Inflammatory macrophage treated with lipopolysaccharide for 1 hour (primary cell): ENCODE results near the gene MAGIX.

Source experiments
- DNase-seq, 2 donors: peaks; one replicate each; pipeline ENCODE4 v3.0.0-alpha.2; 2020 to 2022

MAGIX gene

DNA sequence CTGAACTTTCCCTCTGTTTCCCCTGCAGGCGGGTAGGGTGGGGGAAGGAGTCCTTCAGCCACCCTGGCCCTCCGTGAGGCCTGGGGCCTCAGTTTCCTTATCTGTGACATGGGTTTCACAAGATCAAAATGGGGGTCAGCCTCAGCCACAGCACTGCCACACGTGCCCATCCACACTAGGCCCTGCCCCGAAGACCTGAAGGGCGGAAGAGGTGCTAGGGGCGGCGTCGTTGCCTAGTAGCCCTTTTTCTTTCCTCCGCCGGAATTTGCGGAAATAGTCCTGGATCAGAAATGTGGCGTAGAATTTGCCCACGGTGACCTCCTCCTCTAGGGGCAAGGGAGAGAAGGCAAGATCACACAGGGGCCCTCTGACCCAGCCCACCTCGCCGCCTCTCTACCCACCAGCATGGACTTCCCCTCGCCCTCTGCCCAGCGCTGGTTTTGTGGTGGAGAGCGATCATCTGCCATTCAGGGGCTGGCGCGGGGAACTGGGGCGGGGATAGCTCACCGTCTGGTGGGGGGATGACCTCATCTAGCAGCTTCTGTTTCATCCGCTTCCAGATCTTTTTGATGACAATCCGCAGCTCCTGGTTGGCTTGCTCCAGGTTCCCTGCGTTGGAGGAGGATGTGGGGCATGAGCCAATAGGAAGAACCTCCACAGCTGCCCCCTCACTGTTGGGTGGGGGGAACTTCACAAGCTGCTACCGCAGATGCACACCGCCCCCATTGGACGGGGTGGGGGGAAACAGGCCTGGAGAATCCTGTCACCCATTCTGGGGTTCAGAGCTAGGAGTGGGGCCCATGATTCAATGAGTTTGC lies 47.1 kb downstream of the MAGIX start:
- DNase-seq: peak in 1 of 2 donors; percentile 61

GRCh38 chrX:49210406-49210805 lies 47.8 kb downstream of the MAGIX start:
- DNase-seq: no peak

DNA sequence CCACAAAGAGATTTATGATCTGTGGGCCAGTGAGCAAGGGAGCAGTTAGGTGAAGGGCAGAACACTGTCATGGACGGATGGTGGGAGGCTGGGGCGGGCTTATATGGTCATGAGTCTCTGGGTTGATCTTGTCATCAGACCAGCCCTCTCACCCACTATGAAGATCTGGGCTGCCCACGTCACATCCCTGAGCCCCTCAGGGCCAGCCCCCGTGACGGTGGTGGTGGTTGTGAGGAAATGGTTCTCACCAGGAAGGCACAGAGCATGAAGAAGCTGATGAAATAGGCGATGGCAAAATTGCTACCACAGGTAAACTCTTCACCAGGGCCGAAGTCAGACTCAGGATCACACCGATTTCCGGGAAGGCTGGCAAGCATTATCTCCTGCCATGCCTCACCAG lies 48.5 kb downstream of the MAGIX start:
- DNase-seq: no peak

DNA sequence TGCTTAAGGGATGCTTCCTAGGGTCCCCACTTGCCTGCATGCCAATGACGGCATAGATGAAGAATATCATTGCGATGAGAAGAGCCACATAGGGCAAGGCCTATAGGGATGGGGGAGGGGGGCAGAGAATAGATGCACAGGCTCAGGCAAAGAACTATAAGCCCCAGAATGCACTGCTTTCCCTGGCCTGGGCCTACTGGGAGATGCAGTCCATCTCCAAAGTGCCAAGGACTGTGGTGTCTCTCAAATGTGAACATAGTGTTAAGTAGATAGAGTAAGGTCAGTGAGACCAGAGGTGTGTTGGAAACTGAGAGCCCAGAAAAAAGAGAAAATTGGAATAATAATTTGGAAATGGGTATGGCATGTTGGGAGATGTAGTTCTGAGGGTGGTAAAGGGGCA lies 49.7 kb downstream of the MAGIX start:
- no peak for DNase-seq

GRCh38 chrX:49212861-49213260 lies 50.3 kb downstream of the MAGIX start:
- no peak for DNase-seq

DNA sequence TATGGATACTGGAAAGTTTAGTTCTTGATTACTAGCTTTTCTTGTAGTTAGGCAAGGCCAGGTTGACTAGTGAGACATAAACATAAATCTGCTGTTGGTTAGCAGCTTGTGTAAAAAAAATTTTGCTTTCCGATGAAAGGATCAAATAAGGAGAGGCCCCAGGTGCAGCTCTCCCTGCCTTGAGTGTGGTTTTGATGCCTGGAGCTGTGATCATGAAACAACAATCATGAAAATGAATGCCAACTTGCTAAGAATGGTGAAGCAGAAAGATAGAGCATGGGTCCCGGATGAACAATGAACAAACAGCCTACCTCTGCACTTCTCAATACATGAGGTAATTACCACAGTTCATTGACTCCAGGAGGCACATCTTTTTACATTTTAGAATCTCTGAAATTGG lies 51.9 kb downstream of the MAGIX start:
- DNase-seq: no peak

GRCh38 chrX:49214996-49215526 lies 52.5 kb downstream of the MAGIX start:
- DNase-seq: no peak
